DMS153 treated with DMSO at 0.1 percent for 48 hours (cell line): ENCODE results near the gene KISS1.

Experiments used
- DNase-seq: peaks from one replicate; lab custom pipeline; 2025; ENCODE audit not compliant: unreplicated experiment; lab: John Stamatoyannopoulos, UW

KISS1 gene

GRCh38 chr1:204141131-204141530 is 55.2 kb downstream of the KISS1 start:
- DNase-seq = no peak
